HG03175 (cell line): Measurements from ENCODE around the gene SLC7A8.

Experiments used
- ATAC-seq: cut with Tn5 transposase; IDR thresholded peaks from one replicate; pipeline ENCODE4 v1.9.1; 2021; ENCODE audit warnings: mild to moderate bottlenecking, moderate library complexity; ENCODE audit not compliant: unreplicated experiment

Gene SLC7A8

DNA sequence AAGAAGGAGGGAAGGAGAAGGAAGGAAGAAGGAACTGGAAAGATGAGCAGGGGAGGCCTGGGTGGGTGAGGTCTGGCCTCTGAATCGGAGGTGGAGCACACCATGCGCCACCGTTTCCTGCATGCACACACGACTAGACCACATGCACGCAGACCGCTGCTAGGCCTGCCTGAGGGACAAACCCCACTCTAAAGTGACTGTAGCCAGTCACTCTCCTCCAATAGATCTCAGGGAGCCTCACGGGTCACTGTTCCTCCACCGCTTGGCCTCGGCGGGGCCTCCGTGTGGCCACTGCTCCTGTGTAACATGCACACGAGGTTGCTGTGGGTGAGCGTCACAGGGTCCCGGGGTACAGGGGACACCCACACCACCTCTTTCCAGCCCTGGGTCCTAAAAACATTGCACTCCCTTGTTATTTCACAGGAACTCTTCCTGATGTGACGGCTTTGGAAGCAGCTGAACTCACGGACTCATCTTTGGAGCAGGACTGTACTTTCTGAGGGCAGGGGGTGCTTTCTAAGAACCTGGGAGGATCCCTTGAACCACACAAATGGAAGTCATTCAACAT is 46.8 kb downstream of the SLC7A8 start:
- ATAC-seq = no peak

DNA sequence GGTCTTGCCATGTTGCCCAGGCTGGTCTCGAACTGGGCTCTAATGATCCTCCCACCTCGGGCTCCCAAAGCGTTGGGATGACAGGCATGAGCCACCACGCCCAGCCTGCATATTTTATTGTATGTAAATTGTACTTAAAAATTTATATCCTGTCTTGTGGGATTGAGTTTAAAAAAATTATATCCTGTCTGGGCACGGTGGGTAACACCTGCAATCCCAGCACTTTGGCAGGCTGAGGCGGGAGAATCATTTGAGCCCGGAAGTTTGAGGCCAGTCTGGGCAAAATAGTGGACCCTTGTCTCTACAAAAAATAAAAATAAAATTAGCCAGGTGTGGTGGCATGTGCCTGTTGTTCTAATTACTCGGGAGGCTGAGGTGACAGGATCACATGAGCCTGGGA is 50.5 kb downstream of the SLC7A8 start:
- ATAC-seq = no peak

DNA sequence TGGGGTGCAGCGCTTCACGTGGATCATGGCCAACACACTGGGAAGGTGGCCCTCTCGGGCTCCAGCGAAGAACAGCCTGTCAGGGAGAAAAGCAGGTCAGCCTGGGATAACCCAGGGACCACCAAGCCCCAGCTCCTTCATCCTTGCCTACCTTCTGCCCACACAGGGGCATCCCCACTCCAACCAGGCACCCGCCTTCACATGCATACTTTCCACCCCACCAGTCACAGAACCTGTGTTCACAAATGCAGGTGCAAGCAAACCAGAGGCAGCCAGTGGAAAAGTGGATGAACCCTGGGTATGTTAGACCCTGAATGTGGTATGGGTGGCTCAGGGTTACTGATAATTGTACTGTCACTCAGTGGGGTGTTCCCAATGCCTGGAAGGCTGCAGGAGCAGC is 52.0 kb downstream of the SLC7A8 start:
- no peak for ATAC-seq

DNA sequence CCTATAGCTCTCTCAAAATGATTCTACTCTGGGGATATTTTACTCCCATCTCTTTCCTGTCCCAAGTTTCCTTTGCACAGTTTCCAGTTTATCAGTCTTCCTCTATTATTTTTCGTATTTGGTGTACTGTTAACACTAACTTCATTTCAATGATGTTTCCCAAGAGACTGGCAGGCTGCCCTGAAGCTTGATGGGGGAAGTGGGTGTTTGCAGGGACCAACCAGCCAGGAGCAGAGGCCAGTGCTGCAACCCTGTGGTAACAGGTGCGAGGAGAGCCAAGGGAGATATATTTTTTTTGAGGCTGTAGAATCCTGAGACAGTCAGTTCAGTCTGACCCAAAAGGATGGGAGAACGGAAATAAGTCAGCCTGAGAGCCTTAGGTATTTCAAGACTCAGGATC is 52.6 kb downstream of the SLC7A8 start:
- no peak for ATAC-seq

DNA sequence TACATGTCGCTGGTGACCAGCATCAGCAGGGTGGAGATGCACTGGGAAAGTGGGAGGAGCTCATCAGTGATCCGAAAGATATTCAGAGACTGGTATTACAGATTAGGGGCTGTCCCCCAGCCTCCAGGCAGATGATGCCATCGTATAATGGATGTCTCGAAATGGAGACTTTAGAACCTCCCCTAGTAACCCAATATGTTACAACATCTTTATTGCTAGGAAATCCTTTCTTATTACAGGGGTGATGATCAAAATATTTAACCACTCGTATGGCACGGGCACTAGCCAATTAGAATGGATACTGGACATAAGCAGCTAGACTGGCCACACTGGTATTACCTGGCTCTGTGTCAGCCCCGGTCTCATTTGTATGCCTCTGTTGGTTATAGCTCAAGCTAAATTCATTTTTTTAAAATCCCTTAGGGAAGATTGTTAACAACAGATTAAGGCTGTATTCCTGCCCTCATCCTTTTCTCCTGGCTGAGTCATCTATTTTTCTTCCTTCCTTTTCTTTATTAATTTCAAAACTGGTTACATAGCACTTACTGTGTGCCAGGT is 53.6 kb downstream of the SLC7A8 start:
- ATAC-seq = no peak

DNA sequence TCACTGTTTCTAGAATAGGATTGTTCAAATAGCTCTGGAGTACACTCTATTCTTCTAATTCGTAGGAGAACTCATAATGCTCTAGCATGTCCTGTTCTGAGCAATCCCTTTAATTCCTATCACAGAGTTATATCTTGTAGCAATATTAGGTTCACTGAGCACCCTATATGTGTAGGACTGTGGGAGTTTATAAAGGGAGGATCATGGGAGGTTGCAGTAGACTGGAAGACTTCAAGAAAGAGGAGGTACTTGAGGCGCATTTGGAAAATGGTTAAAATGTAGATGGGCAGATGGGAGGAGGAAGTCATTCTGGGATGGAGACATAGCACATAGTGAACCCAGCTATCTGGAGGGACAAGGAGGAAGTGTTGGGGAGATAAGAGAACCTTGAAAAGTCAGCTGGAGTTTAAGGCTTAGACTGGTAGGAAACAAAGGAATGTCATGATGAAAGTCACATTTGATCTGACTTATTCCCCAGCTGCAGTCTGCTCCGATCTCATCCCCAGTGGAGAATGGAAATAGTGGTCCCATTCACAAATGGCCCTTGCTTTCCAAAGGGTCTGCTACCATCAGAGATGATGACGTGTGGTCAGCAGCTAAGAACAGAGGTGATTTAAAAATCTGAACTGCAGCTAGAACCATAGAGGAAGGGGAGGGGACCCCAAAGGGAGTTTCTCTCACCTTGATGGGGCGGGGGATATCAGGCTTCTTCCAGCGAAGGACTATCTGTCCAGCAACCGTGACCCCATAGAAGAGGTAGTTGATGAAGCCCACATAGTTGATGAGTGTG is 54.3 kb downstream of the SLC7A8 start:
- ATAC-seq = no peak

DNA sequence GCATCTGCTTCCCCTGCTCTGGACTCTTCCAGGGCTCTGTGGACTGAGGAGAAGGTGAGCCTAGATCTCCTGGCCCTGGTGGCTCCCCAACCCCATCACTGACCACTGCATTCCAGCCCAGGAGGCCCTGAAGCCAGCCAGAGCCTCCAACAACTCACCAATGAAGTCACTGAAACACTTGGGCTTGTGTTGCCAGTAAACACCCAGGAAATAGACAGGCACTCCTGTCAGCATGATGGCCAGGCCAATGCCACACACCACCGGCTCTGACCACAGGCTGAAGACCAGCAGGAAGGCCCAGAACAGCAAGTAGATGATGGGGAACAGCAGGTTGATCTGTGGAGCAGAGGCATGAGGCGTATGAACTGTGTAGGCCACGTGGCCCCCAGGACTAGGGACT is 55.6 kb downstream of the SLC7A8 start:
- no peak for ATAC-seq

DNA sequence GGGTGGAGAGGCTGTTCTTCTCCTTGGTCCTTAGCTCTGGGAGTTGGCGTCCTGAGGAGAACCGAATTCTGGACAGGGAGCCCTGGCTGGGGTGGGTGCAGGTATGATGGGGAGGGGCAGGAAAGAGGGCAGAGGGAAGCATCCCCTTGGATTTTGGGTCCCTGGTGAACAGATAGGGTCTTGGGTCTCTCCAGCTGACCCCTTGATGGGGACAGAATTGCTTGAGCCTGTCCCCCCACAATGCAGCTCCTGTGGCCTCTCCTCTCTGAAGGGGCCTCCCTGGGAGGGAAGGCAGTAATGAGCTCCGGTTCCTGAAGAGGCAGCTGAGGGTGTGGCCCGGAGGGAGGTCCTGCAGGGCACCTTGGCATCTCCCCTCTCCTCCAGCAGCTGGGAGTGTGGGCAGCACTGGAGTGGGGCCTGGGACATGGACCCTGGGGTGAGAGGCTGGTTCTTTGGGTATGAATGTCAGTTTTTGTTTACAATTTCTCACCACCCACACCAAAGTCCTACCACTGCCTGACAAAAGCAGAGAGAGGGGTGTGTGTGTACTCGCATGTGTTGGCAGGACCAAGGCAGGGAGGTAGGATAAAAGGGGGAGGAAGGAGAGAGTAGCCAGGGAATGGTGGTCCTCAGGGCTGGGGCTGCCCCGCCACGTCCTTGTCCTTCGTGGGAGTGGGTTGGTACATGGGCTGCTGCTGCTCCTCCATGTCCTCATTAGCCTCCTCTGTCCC is 56.7 kb downstream of the SLC7A8 start:
- ATAC-seq = no peak

DNA sequence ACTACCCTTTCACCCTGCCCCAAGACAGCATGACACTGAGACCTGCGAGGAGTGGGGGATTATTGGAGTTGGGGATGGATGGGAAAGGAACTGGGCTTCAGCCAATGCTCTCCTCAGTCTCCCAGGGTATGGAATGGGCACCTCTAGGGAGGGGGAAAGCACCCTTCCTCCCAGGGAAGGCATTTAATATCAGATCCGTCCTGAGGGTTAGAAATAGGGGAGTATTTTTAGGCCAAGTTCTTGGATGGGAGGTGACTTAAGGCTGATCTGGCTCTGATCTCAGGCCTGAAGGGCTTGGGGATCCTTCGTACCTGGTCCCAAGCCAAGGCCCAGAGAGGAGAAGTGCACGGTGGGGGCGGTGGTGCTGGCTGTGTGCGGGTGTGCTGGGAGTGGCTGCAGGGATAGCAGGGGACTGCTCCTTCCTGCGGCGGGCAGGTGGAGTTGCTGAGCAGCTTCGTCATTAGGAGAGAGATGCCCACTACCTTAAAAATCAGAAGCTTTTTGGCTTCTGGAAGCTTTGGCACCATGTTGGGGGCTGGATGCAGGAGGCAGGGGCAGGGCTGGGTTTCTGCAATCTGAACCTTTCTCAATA is 57.4 kb downstream of the SLC7A8 start:
- ATAC-seq = no peak

DNA sequence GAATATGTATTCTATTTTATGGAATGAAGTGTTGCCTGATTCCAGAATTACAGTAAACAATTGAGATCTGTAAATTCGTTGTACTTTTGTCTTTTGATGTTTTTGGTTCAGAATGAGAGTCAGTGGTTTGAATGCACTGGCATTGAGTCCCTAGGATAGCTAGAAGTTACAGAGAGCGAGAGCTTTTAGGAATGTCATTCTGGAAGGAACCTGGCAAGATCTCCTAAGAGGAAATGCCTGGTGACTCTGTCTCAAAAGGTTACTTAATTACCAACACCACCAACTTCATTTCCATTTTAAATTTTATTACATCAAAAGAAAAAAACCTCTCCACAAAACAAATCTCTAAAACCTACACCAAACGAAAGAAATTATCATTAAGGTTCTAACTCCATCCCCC is 58.4 kb downstream of the SLC7A8 start:
- no peak for ATAC-seq

DNA sequence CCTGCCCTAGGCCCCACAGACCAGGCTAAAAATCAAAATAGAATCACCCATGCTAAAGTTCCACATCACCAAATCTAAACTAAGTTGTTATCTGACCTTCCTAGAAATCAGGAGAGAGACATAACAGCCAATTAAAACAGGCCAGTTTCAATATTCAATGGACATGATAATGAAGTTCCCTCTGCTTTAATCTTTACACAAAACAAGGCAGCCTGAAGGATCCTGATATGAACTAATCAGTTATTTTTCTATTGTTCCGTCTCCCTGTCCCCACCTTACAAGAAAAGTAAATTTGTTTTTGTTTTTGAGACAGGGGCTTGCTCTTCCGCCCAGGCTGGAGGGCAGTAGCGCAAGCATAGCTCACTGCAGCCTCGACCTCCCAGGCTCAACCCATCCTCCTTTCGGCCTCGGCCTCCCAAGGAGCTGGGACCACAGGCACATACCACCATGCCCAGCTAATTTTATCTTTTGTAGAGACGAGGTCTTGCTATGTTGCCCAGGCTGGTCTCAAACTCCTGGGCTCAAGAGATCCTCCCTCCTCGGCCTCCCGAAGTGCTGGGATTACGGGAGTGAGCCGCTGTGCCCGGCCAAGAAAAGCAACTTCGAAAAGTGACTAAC is 59.0 kb downstream of the SLC7A8 start:
- no peak for ATAC-seq

DNA sequence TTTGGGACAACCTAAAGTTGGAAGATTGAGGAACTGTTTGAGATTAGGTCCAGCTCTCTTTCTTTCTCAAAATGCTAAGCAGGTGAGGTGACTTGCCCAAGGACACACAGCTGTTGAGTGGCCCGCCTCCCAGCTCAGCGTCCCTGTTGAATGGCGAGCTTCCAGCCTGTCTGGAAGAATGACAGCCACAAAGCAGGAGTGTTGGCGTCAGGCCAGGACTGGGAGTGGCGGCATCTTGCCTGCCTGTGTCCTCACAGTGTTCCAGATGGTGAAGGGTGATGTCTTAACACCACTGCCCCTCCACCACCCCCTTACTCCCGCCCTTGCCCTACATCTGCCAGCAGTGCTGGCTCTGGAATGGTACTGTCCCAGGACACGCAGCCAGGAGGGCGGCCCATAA is 60.0 kb downstream of the SLC7A8 start:
- ATAC-seq = no peak

DNA sequence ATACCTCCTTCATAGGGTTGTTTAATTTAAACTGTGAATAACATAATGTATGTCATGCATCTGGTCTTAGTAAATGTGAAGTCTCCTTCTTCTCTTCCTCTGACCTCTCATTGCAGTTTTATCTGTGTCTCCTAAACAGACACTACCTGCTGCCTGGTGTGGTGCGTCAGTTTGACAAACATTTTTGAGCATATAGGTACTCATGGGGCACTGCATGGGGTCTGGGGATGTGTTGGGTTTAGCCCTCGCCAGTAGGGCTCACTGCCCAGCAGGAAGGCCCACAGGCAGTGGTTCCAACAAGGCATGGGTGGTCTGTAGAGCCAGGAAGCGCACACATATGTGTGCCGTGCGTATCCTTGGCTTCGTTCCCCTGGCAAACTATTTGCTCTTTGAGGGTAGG is 61.4 kb downstream of the SLC7A8 start:
- no peak for ATAC-seq

DNA sequence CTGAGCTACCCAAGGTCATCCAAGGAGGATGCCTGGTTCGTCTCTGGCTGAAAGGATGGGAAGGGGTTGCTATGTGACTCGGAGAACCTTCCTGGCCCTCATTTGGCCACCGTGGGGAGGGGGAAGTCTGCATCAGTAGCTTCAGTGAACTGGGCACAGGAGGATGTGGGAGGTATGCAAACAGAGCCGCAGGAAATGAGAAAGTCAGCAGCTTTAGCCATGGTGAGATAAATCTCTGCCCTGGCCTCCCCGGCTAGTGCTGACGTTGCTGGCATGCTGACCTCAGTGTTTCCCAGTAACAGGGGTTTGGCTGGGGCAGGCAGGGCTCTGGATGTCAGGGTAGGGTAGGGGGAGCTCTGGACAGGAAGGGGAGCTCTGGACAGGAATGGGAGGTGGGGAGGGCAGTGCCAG is 62.1 kb downstream of the SLC7A8 start:
- peak; percentile 47 for ATAC-seq

DNA sequence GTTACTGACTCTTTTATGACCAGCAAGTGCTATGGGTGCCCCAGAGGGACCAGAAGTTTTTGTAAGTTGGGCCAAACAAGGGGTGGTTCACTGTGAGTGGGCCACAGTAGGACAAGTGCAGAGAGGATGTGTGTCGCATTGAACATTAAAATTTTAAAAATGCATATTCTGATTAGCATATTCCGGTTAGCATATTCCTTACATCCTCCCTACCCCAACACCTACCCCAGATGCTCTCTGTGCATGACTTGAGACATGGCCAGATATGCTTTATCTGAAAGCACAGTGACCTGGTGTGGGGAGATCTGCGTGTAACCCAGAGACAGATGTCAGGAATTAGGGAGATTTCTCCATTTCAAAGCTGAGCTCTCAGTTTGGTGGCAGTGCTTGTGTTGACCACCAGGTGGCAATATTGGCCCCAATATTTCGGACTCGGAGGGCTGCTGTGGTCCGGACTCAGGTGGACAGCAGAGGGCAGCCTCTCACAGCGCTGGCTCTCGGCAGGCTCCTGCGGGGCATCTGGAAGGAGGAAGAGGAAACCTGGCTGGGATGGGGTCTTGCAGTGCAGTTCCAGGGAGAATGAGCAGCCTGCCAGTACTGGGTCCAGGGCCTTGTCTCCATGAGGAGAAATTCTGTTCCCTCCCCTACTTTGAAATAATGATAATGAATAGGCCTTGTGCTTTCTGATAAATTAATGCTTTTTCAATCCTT is 62.8 kb downstream of the SLC7A8 start:
- ATAC-seq = peak; percentile 73

DNA sequence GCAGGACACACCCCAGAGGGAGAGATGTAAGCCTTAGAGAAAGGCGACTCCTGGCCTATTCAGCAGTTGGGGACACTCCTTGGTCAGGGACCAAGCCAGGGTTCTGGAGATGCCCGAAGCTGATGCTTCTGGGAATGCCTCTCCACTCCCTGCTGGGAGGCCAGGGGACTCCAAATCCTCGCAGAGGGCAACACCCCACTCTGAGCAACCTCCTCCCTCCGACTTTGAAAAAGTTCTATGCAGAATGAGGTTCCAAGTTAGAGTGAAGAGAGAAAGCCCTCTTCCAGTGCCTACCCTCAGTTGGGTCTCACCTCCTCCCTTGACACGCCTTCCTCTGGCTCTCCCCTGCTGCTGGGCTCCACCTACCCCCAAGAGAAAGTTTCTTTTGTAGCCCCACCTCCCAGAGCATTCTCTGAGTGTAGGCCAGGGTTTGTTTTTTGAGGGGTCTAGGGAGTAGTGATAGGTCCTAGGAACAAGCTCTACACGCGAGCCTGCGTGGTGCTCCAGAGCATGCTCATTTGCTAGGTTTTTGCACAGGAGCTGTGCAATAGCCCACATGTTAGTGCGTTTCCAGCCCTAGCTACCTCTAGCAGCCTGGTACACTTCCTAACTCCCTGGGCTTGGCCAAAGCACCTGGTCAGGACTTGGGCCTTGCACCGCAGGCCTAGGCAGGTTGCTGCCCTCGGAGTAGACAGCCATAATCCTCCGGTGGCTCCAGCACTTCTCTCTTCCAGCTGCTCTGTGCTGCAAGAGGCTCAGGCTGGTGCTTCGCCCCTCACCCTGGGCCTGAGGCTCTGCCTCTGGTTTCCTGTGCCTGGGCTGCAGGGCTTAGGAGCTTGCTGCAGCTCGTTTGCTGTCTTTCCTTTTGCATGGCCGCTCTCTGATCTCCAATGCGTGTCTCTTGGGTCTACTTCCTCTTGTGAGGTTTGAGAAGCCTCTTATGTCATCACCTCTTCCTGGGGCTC is 63.8 kb downstream of the SLC7A8 start:
- no peak for ATAC-seq

DNA sequence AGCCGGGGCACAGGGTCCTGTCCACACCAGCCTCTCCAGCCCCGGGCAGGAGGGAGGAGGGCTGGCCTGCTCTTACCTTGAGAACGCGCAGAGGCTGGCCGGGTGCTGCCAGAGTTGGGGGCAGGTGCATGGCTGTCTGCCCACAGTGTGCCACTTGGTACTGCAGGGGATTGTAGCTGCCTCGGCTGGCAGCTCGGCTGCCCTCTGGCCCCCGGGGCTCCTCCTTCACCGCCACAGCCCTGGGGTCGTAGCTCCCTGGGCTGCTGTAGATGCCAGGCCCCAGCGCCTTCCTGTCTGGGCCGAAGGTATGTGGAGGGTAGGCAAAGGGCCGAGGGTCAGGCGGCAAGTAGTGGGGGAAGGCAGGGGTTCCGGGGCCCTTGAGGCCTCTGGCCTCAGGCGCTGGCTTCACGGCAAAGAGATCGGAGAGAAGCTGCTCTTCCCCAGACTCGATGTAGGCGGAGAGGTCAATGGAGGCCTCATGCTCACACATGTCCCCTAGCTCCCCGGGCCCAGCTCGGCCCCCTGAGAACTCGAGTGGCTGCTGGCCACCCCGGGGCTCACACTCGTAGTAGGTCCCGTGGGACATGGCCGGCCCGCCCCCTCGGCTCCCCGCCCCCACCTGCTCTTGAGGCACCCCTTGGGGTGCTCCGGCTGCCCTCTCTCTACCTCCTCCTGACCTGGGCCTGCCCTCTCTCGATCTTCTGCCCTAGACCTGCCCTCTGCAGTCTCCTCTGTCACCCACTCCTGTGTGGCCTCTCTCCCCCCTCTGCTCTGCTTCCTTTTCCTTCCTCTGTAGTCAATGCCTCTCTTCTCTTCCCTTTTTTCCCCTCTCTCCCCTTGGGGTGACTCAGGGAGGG is 64.7 kb downstream of the SLC7A8 start, which contains the start of gene CEBPE:
Gene CEBPE (minus strand): TSS at position 750 of the 857 bp plus-strand sequence. CDS start 164 bp downstream, at position 586.
- ATAC-seq = no peak

DNA sequence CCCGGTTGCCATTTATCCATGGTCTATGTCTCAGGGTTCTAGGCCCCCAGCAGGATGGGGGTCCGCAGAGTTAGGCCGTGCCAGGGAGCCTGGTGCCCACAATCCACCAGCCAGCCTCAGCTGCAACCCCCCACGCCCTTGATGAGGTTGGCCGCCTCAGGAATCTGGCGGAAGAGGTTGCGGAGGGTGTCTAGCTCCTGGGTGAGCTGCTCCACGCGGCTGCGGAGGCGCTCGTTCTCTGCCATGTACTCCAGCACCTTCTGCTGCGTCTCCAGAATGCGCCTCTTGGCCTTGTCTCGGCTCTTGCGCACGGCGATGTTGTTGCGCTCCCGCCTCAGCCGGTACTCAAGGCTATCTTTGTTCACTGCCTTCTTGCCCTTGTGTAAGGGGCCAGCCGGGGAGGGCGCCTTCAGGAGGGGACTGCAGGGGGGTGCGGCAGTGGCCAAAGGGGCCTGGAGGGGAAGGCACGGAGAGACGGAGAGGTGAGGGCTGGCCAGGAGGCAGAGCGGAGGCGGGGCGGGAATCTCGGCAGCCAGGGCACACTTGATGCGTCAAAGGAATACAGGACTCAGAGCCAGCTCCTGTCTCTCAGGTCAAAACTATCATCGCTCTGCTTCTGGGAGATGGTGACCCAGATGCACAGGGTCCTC is 66.0 kb downstream of the SLC7A8 start:
- no peak for ATAC-seq
